Bronchus fibroblast of lung (primary cell): Measurements from ENCODE around the gene CENPL. TPM values are rescaled to one million over a fixed set of nuclear protein-coding genes. Genes with fewer than 3 reads are reported as not detected.

ENCODE experiments used
- total RNA-seq: library from RNA; depleted of rRNA; stranded (reverse); fragments of >200 nt; gene quantifications from 2 replicates; pipeline ENCODE4 v1.2.3, GENCODE V29; 2015

Gene CENPL
- 22.9 and 23.8 TPM in 2 replicates for total RNA-seq

GRCh38 chr1:173824315-173825081 lies at the start of gene CENPL, which contains the start of gene DARS2:
TSS of gene CENPL (minus strand) at chr1:173824883. CDS start at chr1:173811299, 13,584 bp downstream.
TSS of gene DARS2 (plus strand) at chr1:173824673. CDS start at chr1:173825230, 557 bp downstream.

GRCh38 chr1:173868266-173869020 lies 43.8 kb upstream of the CENPL start, which contains the start of gene ZBTB37:
TSS of gene ZBTB37 (plus strand) at chr1:173868380. CDS start at chr1:173870226, 1,846 bp downstream.

GRCh38 chr1:173867753-173868265 lies 43.1 kb upstream of the CENPL start, which contains the start of gene GAS5:
TSS of gene GAS5 (minus strand) at chr1:173867989.

Other genes starting within 250 kb of the CENPL start
- gene SLC9C2, start 221.8 kb downstream of the CENPL start, total RNA-seq: not detected in 2 replicates
- not detected in 2 replicates for gene TEX50, start 189.5 kb downstream of the CENPL start, total RNA-seq
- gene ANKRD45, start 155.0 kb downstream of the CENPL start, total RNA-seq: 0.30 and 0.50 TPM in 2 replicates
- gene KLHL20, start 109.9 kb downstream of the CENPL start, total RNA-seq: 12.5 and 19.8 TPM in 2 replicates
- 29.6 and 30.6 TPM in 2 replicates for gene DARS2, start 210 bp downstream of the CENPL start, total RNA-seq
- gene GAS5, start 43.1 kb upstream of the CENPL start, total RNA-seq: 496 and 502 TPM in 2 replicates
- 1.2 and 1.8 TPM in 2 replicates for gene ZBTB37, start 43.5 kb upstream of the CENPL start, total RNA-seq
- gene SERPINC1, start 92.4 kb upstream of the CENPL start, total RNA-seq: 0.15 TPM in 1 of 2 replicates, not detected in the other
- 7.4 and 7.9 TPM in 2 replicates for gene RC3H1, start 197.5 kb upstream of the CENPL start, total RNA-seq